ENCODE data around the gene TRIO.

TRIO gene

DNA sequence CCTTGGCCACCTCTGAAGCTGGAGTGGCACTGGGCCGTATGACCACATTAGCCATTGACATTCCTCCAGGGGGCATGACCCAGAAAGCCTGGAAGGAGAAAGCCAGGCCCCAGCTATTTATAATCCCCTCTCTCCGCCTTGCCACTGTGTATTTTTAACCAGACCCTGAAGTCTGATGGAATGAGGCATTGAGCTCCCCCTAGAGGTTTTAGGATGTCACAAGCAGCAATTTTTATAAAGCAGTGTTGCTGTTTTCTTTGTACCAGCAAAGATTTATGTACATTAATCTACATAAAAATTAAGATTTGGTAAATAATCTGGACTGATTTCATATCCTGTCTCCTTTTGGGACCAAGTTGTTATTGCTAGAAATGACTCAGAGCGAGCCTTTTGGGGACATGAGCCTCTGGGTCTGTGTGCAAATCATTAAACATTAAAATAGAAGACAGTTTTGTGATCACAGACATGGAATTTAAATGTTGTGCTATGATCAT lies 127.1 kb downstream of the TRIO start:
- peak; percentile 95 for DNase-seq

- DNase-seq = no peak
Observed at GRCh38 chr5:14272548-14273205, 129.5 kb downstream of the TRIO start.

- no peak for DNase-seq
Observed at GRCh38 chr5:14273207-14273767, 130.1 kb downstream of the TRIO start.

- no peak for DNase-seq
Observed at GRCh38 chr5:14276380-14276779, 133.2 kb downstream of the TRIO start.

DNA sequence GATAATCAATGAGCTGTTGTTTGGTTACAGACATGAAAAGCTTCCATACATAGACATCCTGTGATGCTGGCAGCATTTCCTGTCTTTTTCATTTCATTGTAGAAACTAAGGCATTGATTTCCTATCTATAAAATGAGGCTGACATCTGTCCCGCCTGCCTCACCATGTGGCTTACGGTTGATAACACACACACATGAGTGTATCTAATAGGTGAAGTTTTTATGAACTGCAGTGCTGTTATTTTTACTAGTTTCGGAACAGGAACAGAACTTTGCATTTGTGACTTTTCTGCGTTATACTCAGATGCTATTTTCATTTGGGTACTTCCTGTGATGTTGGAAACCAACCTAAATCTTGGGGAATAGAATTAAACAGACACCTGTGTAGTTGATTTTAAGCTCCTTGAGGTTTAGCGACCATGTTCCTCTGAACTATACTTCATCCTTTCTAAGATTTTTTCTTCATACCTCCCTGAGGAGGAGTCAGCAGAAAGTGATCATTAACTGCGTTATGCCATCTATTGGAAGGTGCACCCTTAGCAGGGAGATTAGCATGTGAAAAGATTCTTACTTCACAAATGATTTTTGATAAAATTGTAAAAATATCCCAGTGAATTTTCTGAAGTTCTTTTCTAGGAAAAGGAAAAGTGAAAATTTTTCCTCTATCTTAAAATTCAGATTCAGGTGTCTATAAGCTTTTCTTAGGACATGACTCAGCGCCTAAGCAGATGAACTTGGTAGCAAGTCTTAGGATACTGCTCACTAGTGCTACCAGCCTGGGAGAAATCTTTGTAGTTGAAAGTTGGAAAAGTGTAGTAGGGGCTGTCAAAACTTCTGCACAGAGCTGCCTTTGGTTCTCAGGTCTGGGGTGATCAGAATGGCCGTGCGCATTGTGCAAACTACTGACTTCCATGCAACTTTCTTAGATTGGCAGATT lies 134.5 kb downstream of the TRIO start:
- DNase-seq = no peak

GRCh38 chr5:14280294-14280854 lies 137.2 kb downstream of the TRIO start:
- no peak for DNase-seq

DNA sequence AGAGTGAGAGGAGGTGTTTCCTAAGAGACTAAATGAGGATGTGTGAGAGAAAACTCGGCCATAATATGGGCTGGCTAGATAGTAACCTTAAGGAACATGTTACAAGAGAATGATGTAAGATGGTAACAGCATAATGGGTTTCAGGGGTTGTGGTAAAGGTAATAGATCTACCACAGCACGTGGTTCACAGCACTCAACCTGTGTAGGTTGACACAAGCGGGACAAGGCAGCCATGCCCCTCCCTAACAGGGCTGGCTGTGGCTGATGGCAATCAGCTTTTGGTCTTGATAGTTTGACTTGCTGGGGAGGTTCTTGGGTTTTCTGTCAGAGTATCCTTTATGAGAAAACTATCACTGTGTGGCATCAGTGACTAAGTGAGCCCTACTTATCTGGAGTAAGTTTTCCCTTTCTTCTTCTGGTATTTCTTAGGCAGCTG lies 138.6 kb downstream of the TRIO start:
- DNase-seq = no peak

DNA sequence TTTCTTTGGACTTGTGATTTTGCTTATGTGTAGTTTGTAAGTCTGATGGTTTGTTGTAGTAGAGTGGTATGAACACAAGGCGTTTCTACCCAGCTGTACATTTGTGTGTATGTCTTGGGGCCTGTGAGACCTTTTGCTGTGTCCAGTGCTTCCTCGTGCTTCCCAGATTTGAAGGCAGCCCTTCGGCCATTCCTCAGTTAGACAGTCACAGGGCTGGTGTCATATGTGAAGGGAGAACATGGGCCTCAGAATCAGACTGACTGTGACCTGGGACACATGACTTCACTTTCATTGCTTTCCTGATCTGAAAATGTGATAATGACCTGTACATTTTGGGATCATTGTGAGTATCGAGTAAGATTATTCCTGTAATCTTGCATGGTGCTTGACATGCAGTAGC lies 140.0 kb downstream of the TRIO start:
- no peak for DNase-seq

- no peak for DNase-seq
Observed at GRCh38 chr5:14284392-14285148, 141.4 kb downstream of the TRIO start.

DNA sequence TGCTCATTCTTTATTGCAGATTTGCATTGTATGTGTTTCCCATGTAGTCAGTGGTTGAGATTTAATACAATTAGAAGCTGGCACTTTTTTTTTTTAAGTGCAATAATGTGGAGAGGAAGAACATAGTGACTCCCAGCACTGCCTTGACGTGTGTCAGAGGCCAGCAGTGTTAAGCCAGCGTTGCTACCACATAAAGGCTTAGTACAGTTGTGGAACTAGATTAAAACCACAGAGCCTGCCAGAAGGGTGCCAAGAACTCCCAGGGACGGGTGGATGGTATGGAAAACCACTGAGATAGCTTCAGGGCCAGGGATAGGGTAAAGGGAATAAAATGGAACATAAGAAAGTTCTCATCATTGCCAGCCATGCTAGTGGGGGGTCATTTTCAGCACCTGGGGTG lies 142.9 kb downstream of the TRIO start:
- no peak for DNase-seq

DNA sequence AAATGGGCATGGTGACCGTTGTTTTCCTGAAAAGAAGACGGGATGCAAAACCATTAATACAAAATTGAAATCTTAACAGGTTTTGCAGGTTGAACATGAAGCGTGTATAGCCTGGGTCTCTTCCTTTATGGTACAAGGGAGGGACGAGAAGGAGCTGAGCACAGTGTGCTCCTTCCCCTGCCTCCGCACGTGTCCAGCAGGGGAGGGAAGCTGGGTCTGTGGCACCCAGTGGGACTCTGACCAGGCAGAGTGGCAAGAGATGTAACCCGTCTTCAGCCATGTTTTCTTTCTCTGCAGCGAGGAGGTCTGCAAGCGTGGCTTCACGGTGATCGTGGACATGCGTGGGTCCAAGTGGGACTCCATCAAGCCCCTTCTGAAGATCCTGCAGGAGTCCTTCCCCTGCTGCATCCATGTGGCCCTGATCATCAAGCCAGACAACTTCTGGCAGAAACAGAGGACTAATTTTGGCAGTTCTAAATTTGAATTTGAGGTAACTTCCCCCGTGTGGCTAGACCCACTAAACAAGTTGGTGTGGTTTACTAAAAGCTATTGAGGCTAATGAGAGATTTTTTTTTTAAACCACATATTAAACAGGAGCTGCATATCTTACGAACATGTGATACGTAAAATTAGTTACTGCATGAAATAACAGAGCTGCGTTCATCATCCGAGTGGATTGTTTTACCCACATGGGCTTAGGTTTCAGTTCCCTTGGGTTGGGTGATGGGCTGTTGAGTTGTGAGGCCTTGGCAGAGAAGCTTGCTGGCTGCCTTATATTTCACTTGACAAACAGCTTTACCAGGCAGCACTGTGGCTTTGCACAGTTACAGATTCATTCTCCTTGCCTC lies 143.7 kb downstream of the TRIO start:
- no peak for DNase-seq

DNA sequence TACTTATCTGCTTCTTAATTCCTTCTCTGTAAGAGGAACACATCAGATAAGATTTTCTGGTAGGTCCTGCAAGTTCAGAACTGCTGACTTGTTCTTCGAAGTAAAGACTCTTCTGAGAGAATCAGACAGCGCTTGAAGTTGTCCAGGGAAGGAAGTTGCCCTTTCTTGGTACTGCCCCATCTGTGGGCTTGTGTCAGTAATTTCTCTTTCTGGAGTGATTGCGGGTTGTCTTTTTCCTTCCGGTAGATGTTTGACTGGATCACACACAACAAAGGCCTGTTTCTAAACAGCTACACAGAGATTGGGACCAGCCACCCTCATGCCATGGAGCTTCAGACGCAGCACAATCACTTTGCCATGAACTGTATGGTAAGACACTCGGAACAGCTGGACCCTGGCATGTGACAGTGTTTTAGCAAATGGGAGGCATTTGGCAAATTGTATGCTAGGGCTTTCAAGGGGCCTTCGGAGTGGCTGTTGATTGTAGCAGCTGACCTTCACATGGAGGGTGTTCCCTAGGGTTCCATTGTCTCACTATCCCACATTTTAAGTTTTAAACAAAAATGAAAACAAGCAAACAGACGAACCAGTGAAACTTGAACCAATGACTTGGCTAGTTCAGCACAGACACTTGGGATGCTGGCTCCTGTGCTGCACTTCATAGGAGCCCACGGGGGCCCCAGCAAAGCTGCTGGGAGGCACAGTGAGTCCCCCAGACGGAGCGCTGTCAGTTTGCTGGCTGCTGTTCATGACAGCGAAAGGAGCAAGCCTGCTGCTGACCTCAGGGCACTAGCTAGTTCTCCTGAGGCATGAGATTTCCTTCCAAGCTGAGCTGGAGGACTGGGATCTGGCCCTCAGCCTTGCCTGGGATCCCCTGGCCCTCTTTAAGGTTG lies 149.9 kb downstream of the TRIO start:
- DNase-seq = no peak

DNA sequence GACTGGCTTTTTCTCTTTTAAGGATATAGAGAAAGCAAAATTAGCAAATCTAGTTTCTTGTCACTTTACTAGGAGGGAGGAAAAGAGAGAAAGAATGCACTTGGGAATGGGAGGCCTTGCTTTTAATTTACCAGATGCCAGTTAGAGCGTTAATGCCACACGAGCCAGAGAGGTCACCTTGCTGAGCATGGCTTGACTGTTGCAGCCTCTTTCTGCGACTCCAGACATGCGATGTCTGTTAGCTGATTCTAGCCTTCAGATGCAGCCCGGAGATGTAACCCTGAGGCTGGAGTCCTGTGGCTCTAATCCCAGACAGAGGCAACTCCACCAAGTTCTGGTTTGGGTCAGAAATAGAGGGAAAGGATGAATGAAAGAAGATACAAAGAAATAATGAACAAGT lies 152.5 kb downstream of the TRIO start:
- no peak for DNase-seq

- DNase-seq = no peak
Observed at GRCh38 chr5:14296533-14297331, 153.6 kb downstream of the TRIO start.

DNA sequence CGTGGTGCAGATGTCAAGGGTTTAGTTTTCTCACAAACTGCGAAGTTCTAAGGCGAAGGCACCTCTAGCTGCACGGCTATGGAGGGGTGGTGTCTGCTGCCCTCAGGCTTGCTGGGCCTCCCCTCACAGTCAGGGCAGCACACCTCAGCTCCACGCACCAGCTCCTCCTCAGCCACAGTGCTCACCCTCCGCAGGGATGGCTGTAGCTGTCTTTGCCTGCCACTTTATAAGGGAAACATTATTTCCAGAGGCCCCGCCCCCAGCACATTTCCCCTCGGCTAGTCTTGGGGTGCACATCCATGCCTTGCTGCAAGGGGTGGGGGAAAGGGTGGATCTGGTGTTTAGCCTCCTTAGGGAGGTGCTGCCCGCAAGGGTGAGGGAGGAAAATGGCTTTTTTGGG lies 154.6 kb downstream of the TRIO start:
- no peak for DNase-seq

DNA sequence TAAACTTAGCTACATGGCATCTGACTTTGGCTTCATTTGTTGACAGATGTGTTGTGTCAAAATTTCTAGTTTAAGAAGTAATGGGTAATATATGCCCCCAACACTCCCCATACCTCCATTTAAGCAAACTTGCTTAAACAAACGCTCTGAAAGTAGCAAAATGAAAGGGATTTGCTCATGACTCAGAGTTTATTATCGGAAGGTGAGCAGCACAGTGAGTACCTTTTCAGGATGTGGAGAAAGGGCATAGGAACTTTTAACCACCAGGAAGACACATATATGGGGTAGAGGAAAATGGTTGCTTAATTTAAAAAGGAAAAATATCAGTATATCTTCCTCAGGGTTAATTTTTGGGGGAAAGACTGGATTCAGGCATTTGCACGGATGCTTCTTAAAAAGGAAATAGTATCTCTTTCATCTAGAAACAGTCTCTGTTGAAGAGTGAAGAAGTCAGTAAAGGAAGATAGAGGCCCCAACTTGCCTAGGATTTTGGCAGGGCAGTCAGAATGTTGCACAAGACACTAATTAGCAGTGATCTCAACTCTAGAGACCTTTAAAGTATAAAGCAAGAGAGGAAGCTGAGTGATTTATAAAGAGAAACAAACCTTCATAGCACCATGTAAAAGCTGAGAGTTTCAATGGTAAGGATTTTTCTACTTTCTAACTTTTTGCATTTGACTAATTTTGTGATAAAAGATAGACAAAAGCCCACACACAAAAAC lies 155.1 kb downstream of the TRIO start:
- no peak for DNase-seq

DNA sequence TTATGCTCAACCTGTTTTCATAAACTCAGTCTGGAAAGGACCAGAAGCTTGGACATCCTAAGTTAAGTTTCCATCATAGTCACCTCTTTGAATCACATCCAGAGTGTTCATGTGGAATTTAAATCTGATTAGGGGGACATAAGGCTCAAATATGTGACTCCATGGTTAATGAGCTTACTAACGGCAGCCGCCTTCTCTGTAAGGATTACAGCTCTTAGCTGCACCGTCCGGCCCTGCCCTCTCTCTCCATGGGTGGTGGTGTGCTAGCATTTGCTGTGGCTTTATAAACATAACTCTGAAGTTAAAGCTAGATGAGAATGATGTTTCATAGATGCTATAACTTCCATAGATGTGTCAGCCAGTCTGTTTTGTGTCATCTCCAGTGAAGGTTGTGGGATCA lies 156.5 kb downstream of the TRIO start:
- no peak for DNase-seq

GRCh38 chr5:14301186-14301585 lies 158.0 kb downstream of the TRIO start:
- DNase-seq = no peak

DNA sequence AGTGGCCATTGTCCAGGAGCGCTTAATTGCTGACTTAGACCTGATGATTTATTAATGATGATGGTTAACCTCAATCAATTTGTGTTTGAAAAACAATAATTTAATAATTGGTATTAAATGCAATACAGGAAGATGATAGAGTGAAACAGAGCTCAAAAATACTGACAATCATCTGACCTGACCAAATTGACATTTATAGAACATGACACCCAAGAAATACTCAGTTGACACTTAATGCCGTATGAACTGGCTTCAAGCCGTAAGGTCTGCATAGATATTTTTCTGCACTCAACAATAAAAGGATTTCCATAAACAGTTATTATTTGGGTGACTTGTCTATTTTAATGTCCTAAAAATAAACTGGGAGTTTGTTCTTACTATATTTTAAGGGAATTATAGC lies 159.2 kb downstream of the TRIO start:
- no peak for DNase-seq

Measured in NCI-H748 treated with DMSO at 0.1 percent for 48 hours (cell line).